HUES6 (cell line): ENCODE data around the gene PRDM16.

Experiments
- H3K27ac ChIP-seq: 2 replicates; pipeline ENCODE4 v1.7.0; 2013; ENCODE audit warnings: low read depth, mild to moderate bottlenecking, low read length, inconsistent platforms
- H3K27me3 ChIP-seq: 2 replicates; pipeline ENCODE4 v1.6.1; 2013; ENCODE audit warnings: low read length; ENCODE audit not compliant: control insufficient read depth, insufficient read depth
- H3K36me3 ChIP-seq: 2 replicates; pipeline ENCODE4 v1.6.1; 2013; ENCODE audit warnings: low read length; ENCODE audit not compliant: control insufficient read depth, insufficient read depth
- H3K4me1 ChIP-seq: 2 replicates; pipeline ENCODE4 v1.6.1; 2013; ENCODE audit warnings: low read length; ENCODE audit not compliant: control insufficient read depth, insufficient read depth
- H3K4me3 ChIP-seq: 2 replicates; pipeline ENCODE4 v1.5.1; 2013; ENCODE audit warnings: low read depth, low read length
- H3K9ac ChIP-seq: one replicate; pipeline ENCODE4 v1.6.1; 2013; ENCODE audit warnings: mild to moderate bottlenecking, low read length
- H3K9me3 ChIP-seq: 2 replicates; pipeline ENCODE4 v1.6.1; 2013; ENCODE audit warnings: low read depth, low read length; ENCODE audit not compliant: control insufficient read depth, insufficient read depth

Gene PRDM16

GRCh38 chr1:3170561-3171453, 101.8 kb downstream of the PRDM16 start:
- Histone ChIP-seq H3K9ac (no peak overlapping the region), H3K27me3 (no peaks in the 10 kb centered on the region), H3K4me3 (no peak overlapping the region), H3K9me3 (no peaks in the 10 kb centered on the region), H3K4me1 (peaks cover 7% of the 10 kb centered on the region; the same call in 1 of the 2 replicates), H3K27ac (no peak overlapping the region), H3K36me3 (no peaks in the 10 kb centered on the region)

- H3K36me3 ChIP-seq, result no peaks in the 10 kb centered on the region
- H3K9ac ChIP-seq, result no peak overlapping the region
- H3K4me1 ChIP-seq, result peaks cover 7% of the 10 kb centered on the region; the same call in 1 of the 2 replicates
- no peak overlapping the region for H3K27ac ChIP-seq
- no peak overlapping the region for H3K4me3 ChIP-seq
- no peaks in the 10 kb centered on the region for H3K9me3 ChIP-seq
- H3K27me3 ChIP-seq, result no peaks in the 10 kb centered on the region; the same call in 1 of the 2 replicates
Measured at GRCh38 chr1:3171761-3172160, 102.8 kb downstream of the PRDM16 start.

GRCh38 chr1:3172431-3173380, 103.7 kb downstream of the PRDM16 start:
- H3K9ac ChIP-seq, result no peak overlapping the region
- no peak overlapping the region for H3K27ac ChIP-seq

GRCh38 chr1:3173381-3173980, 104.5 kb downstream of the PRDM16 start:
- no peak overlapping the region for H3K9ac ChIP-seq
- H3K36me3 ChIP-seq, result no peaks in the 10 kb centered on the region
- H3K4me1 ChIP-seq, result peaks cover 7% of the 10 kb centered on the region; the same call in 1 of the 2 replicates
- no peak overlapping the region for H3K27ac ChIP-seq
- H3K9me3 ChIP-seq, result no peaks in the 10 kb centered on the region
- H3K4me3 ChIP-seq, result no peak overlapping the region
- no peaks in the 10 kb centered on the region; the same call in 1 of the 2 replicates for H3K27me3 ChIP-seq

More at GRCh38 chr1:3172431-3173380, 103.7 kb downstream of the PRDM16 start:
- Histone ChIP-seq H3K4me1 (peaks cover 7% of the 10 kb centered on the region; the same call in 1 of the 2 replicates), H3K4me3 (no peak overlapping the region), H3K36me3 (no peaks in the 10 kb centered on the region), H3K9me3 (no peaks in the 10 kb centered on the region), H3K27me3 (no peaks in the 10 kb centered on the region; the same call in 1 of the 2 replicates)

GRCh38 chr1:3174487-3175247, 105.7 kb downstream of the PRDM16 start:
- H3K27me3 ChIP-seq, result no peaks in the 10 kb centered on the region; the same call in 1 of the 2 replicates
- H3K4me1 ChIP-seq, result peaks cover 7% of the 10 kb centered on the region; the same call in 1 of the 2 replicates
- H3K9ac ChIP-seq, result no peak overlapping the region
- no peak overlapping the region for H3K4me3 ChIP-seq
- no peaks in the 10 kb centered on the region for H3K36me3 ChIP-seq
- H3K9me3 ChIP-seq, result no peaks in the 10 kb centered on the region
- no peak overlapping the region for H3K27ac ChIP-seq

GRCh38 chr1:3175486-3175885, 106.5 kb downstream of the PRDM16 start:
- Histone ChIP-seq H3K36me3 (no peaks in the 10 kb centered on the region), H3K27me3 (no peaks in the 10 kb centered on the region; the same call in 1 of the 2 replicates), H3K9me3 (no peaks in the 10 kb centered on the region), H3K27ac (no peak overlapping the region), H3K4me3 (no peak overlapping the region), H3K4me1 (peaks cover 2% of the 10 kb centered on the region; the same call in 1 of the 2 replicates), H3K9ac (no peak overlapping the region)

GRCh38 chr1:3176028-3176427, 107.0 kb downstream of the PRDM16 start:
- H3K9ac ChIP-seq, result no peak overlapping the region
- no peaks in the 10 kb centered on the region for H3K36me3 ChIP-seq
- H3K27me3 ChIP-seq, result no peaks in the 10 kb centered on the region; the same call in 1 of the 2 replicates
- H3K4me1 ChIP-seq, result no peaks in the 10 kb centered on the region
- H3K4me3 ChIP-seq, result no peak overlapping the region
- peaks cover 2% of the 10 kb centered on the region; the same call in 1 of the 2 replicates for H3K9me3 ChIP-seq
- no peak overlapping the region for H3K27ac ChIP-seq

GRCh38 chr1:3176820-3177219, 107.8 kb downstream of the PRDM16 start:
- no peak overlapping the region for H3K4me3 ChIP-seq
- H3K9ac ChIP-seq, result no peak overlapping the region
- H3K27ac ChIP-seq, result no peak overlapping the region
- no peaks in the 10 kb centered on the region for H3K36me3 ChIP-seq
- no peaks in the 10 kb centered on the region for H3K4me1 ChIP-seq
- peaks cover 9% of the 10 kb centered on the region; the same call in 1 of the 2 replicates for H3K9me3 ChIP-seq
- no peaks in the 10 kb centered on the region; the same call in 1 of the 2 replicates for H3K27me3 ChIP-seq

GRCh38 chr1:3178279-3178678, 109.3 kb downstream of the PRDM16 start:
- Histone ChIP-seq H3K9ac (no peak overlapping the region), H3K9me3 (peaks cover 9% of the 10 kb centered on the region; the same call in 1 of the 2 replicates), H3K4me3 (no peak overlapping the region), H3K27me3 (no peaks in the 10 kb centered on the region; the same call in 1 of the 2 replicates), H3K27ac (no peak overlapping the region), H3K4me1 (no peaks in the 10 kb centered on the region), H3K36me3 (no peaks in the 10 kb centered on the region)

- no peaks in the 10 kb centered on the region for H3K36me3 ChIP-seq
- H3K4me3 ChIP-seq, result no peak overlapping the region
- no peaks in the 10 kb centered on the region for H3K4me1 ChIP-seq
- no peak overlapping the region for H3K9ac ChIP-seq
- H3K27me3 ChIP-seq, result no peaks in the 10 kb centered on the region; the same call in 1 of the 2 replicates
- H3K27ac ChIP-seq, result no peak overlapping the region
- peaks cover 9% of the 10 kb centered on the region; the same call in 1 of the 2 replicates for H3K9me3 ChIP-seq
Measured at GRCh38 chr1:3179471-3179870, 110.5 kb downstream of the PRDM16 start.
